Astrocyte (in vitro differentiated cells and primary cell): ENCODE data around the gene CDH13. TPM values are rescaled to one million over a fixed set of nuclear protein-coding genes. Genes with fewer than 3 reads are reported as not detected.

ENCODE experiments used
- DNase-seq: peaks from one replicate; pipeline ENCODE4 v3.0.0-alpha.2; 2010; ENCODE audit warnings: low read depth
- FAIRE-seq: peaks from 2 replicates; lab custom pipeline; 2011; peaks lifted over from hg19 to GRCh38; lab: Jason Lieb, UNC
- H2AFZ ChIP-seq: 2 replicates; pipeline ENCODE4 v1.6.0; 2012; ENCODE audit warnings: low read depth, low read length, inconsistent platforms
- H3K27ac ChIP-seq: 2 replicates; pipeline ENCODE4 v1.5.1; 2011; ENCODE audit warnings: low read depth, low read length, inconsistent platforms
- H3K27me3 ChIP-seq: 2 replicates; pipeline ENCODE4 v1.6.0; 2011; ENCODE audit warnings: low read length, inconsistent platforms; ENCODE audit not compliant: insufficient read depth
- H3K36me3 ChIP-seq: 2 replicates; pipeline ENCODE4 v1.5.1; 2011; ENCODE audit warnings: low read length, inconsistent platforms; ENCODE audit not compliant: insufficient read depth
- H3K4me1 ChIP-seq: 2 replicates; pipeline ENCODE4 v1.5.1; 2011; ENCODE audit warnings: low read length, inconsistent platforms; ENCODE audit not compliant: insufficient read depth
- H3K4me2 ChIP-seq: 2 replicates; pipeline ENCODE4 v1.6.0; 2012; ENCODE audit warnings: low read length, inconsistent platforms
- H3K4me3 ChIP-seq: 2 replicates; pipeline ENCODE4 v1.5.1; 2011; ENCODE audit warnings: low read depth, mild to moderate bottlenecking, low read length, inconsistent platforms; ENCODE audit not compliant: insufficient read depth
- H3K79me2 ChIP-seq: 2 replicates; pipeline ENCODE4 v1.6.0; 2012; ENCODE audit warnings: mild to moderate bottlenecking, low read length, inconsistent platforms; ENCODE audit not compliant: insufficient read depth
- H3K9ac ChIP-seq: 2 replicates; pipeline ENCODE4 v1.6.0; 2012; ENCODE audit warnings: mild to moderate bottlenecking, low read length, inconsistent platforms
- H3K9me3 ChIP-seq: 2 replicates; pipeline ENCODE4 v1.5.1; 2012; ENCODE audit warnings: low read depth, mild to moderate bottlenecking, low read length, inconsistent platforms; ENCODE audit not compliant: insufficient read depth
- H4K20me1 ChIP-seq: 2 replicates; pipeline ENCODE4 v1.6.0; 2012; ENCODE audit warnings: low read length, inconsistent platforms; ENCODE audit not compliant: insufficient read depth
- H3K27ac Mint-ChIP-seq: one replicate; pipeline ENCODE4 v1.8.0; 2021; ENCODE audit warnings: mild to moderate bottlenecking, mixed read lengths; ENCODE audit not compliant: unreplicated experiment
- H3K27me3 Mint-ChIP-seq: one replicate; pipeline ENCODE4 v1.8.0; 2021; ENCODE audit warnings: low read depth, mixed read lengths; ENCODE audit not compliant: unreplicated experiment
- H3K36me3 Mint-ChIP-seq: one replicate; pipeline ENCODE4 v1.8.0; 2021; ENCODE audit warnings: low read depth, mixed read lengths; ENCODE audit not compliant: unreplicated experiment
- H3K4me1 Mint-ChIP-seq: one replicate; pipeline ENCODE4 v1.8.0; 2021; ENCODE audit warnings: low read depth, mixed read lengths; ENCODE audit not compliant: unreplicated experiment
- H3K4me3 Mint-ChIP-seq: one replicate; pipeline ENCODE4 v1.8.0; 2021; ENCODE audit warnings: mild to moderate bottlenecking, moderate library complexity, mixed read lengths; ENCODE audit not compliant: unreplicated experiment
- H3K9me3 Mint-ChIP-seq: one replicate; pipeline ENCODE4 v1.8.0; 2021; ENCODE audit warnings: mild to moderate bottlenecking, mixed read lengths; ENCODE audit not compliant: unreplicated experiment
- CTCF ChIP-seq: IDR thresholded peaks from 2 replicates; pipeline ENCODE4 v1.5.1; 2011; ENCODE audit warnings: low read depth, mild to moderate bottlenecking, inconsistent platforms, low read length, moderate library complexity; ENCODE audit not compliant: insufficient read depth
- EZH2 ChIP-seq: IDR thresholded peaks from 2 replicates; pipeline ENCODE4 v1.6.1; 2012; ENCODE audit warnings: mild to moderate bottlenecking, low read length, inconsistent platforms; ENCODE audit not compliant: insufficient read depth
- total RNA-seq: library from RNA; stranded (reverse); gene quantifications from 2 replicates; pipeline ENCODE4 v1.2.1, GENCODE V29; 2021

Gene CDH13
- total RNA-seq, 1 donor from 2014 or later, result 41.7 TPM

DNA sequence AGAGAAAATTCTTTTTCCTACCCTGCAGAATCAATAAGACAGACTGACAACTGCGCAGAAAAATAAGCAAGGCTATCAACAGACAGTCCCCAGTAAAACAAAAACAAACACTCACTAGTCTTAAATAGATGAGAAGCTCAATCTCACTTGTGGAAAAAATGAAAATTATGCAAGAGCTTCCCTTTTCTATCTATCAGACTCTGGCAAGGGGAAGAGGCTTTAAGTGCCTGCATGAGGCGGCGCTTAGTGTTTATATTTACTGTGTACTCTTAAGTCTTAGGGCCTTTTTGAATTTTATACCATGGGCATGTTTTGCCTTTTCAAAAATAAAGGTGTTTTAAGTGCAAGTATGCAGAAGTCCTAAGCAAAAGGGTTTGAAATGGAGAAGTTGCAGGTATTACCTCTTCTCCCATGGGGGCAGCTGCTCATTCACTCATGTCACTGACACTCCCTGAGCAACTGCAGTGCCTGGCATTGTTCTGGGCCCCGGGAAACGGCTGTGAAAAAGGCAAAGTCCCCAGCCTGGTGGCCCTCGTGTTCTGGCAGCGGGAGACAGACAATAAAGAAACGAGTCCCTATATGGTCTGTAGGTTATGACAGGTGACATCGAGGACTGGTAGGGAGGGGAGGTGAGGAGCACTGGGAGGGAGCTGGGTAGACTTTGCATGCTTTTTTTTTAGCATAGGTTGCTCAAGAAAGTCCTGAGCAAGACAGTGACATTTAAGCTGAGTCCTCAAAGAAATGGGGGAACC is 1216.2 kb downstream of the CDH13 start:
- peaks cover 13% of the 10 kb centered on the region for H3K27me3 Mint-ChIP-seq
- peaks cover 2% of the 10 kb centered on the region for H3K9me3 Mint-ChIP-seq
- H3K27ac Mint-ChIP-seq, result no peak overlapping the region
- TF ChIP-seq CTCF (no peak), EZH2 (no peak)
- no peak overlapping the region for H3K4me2 ChIP-seq
- peaks cover 3% of the 10 kb centered on the region for H3K4me1 Mint-ChIP-seq
- no peak overlapping the region for H3K4me3 ChIP-seq
- no peaks in the 10 kb centered on the region for H3K36me3 Mint-ChIP-seq
- FAIRE-seq (no peak), DNase-seq (no peak)
- no peak overlapping the region for H3K27ac ChIP-seq
- H3K9me3 ChIP-seq, result no peaks in the 10 kb centered on the region
- no peak overlapping the region for H3K9ac ChIP-seq
- no peaks in the 10 kb centered on the region for H4K20me1 ChIP-seq
- no peaks in the 10 kb centered on the region for H3K4me1 ChIP-seq
- no peak overlapping the region for H3K4me3 Mint-ChIP-seq
- H3K27me3 ChIP-seq, result no peaks in the 10 kb centered on the region
- no peaks in the 10 kb centered on the region for H3K36me3 ChIP-seq
- H2AFZ ChIP-seq, result no peak overlapping the region
- H3K79me2 ChIP-seq, result no peaks in the 10 kb centered on the region

DNA sequence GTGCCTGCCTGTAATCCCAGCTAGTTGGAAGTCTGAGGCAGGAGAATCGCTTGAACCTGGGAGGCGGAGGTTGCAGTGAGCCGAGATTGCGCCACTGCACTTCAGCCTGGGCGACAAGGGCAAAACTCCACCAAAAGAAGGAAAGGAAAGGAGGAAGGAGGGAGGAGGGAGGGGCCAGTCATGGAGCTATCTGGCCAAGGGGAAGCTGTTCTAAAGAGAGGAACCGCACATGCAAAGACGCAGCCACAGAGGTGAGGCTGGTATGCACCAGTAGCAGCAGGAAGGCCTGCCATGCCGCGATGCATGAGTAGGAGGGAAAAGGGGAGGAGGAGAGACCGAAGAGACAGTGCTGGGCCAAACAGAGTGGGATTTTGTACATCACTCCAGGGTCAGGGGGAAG is 1216.9 kb downstream of the CDH13 start:
- H3K36me3 Mint-ChIP-seq, result no peaks in the 10 kb centered on the region
- Histone ChIP-seq H4K20me1 (no peaks in the 10 kb centered on the region), H2AFZ (no peak overlapping the region), H3K4me3 (no peak overlapping the region), H3K79me2 (no peaks in the 10 kb centered on the region), H3K9me3 (no peaks in the 10 kb centered on the region), H3K9ac (no peak overlapping the region), H3K4me2 (no peak overlapping the region), H3K36me3 (no peaks in the 10 kb centered on the region), H3K27ac (no peak overlapping the region), H3K4me1 (no peaks in the 10 kb centered on the region), H3K27me3 (no peaks in the 10 kb centered on the region)
- no peak for DNase-seq
- FAIRE-seq, result no peak
- peaks cover 2% of the 10 kb centered on the region for H3K9me3 Mint-ChIP-seq
- TF ChIP-seq EZH2 (no peak), CTCF (no peak)
- peaks cover 3% of the 10 kb centered on the region for H3K4me1 Mint-ChIP-seq
- H3K4me3 Mint-ChIP-seq, result no peak overlapping the region
- H3K27me3 Mint-ChIP-seq, result peaks cover 10% of the 10 kb centered on the region
- H3K27ac Mint-ChIP-seq, result no peak overlapping the region

DNA sequence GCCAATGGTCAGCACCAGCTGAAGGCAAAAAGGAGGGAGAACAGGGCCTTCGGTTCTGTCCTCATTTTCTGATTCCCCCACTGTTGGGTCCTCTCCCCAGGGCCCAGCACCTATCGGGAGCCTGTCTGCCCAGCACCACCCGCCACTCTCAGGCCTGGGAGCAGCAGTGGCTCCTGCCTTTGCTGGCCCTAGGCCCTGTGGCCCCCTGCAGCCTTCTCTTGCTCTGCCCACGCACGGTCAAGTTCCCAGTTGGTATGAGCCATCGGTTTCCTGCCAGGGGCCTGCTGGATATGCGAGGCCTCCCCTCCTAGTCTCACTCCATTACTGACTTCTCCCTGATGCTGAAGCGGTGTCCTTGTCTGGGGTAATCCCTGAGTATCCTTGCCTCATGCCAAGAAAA is 1218.5 kb downstream of the CDH13 start:
- H3K4me1 ChIP-seq, result no peaks in the 10 kb centered on the region
- H3K27ac Mint-ChIP-seq, result no peak overlapping the region
- H3K27me3 ChIP-seq, result no peaks in the 10 kb centered on the region
- H3K9me3 Mint-ChIP-seq, result peaks cover 2% of the 10 kb centered on the region
- H3K27ac ChIP-seq, result no peak overlapping the region
- no peaks in the 10 kb centered on the region for H3K79me2 ChIP-seq
- no peaks in the 10 kb centered on the region for H4K20me1 ChIP-seq
- H3K9ac ChIP-seq, result no peak overlapping the region
- DNase-seq (no peak), FAIRE-seq (no peak)
- no peak overlapping the region for H3K4me3 ChIP-seq
- H3K36me3 Mint-ChIP-seq, result no peaks in the 10 kb centered on the region
- peaks cover 10% of the 10 kb centered on the region for H3K27me3 Mint-ChIP-seq
- H3K4me2 ChIP-seq, result no peak overlapping the region
- no peak for TF ChIP-seq CTCF
- no peak for TF ChIP-seq EZH2
- H2AFZ ChIP-seq, result no peak overlapping the region
- no peaks in the 10 kb centered on the region for H3K9me3 ChIP-seq
- H3K36me3 ChIP-seq, result no peaks in the 10 kb centered on the region
- no peak overlapping the region for H3K4me3 Mint-ChIP-seq
- peaks cover 3% of the 10 kb centered on the region for H3K4me1 Mint-ChIP-seq
